ENCODE data around the gene WDR45B. TPM values are rescaled to one million over a fixed set of nuclear protein-coding genes. Genes with fewer than 3 reads are reported as not detected.

The WDR45B gene
- total and polyA plus RNA-seq, 2 experiments from 2014 or later, result 82.6 to 112 TPM

DNA sequence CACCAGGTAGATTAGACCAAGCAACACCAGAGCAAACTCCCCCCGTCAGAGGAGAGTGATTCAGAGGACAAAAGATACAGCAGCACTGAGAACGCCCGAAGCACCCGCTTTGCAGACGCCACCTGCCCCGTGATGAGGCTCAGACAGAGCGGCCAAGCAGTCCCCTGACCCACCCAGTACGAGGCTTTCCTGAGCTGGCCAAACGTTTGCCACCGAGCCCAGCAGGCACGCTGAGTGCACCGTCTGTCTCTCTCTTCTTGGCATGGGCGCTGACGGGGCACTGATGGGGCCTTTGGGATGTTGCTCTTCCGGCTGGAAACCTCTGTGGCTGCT is 19.4 kb upstream of the WDR45B start:
- Histone ChIP-seq H3K79me2 (no peaks in the 10 kb centered on the region), H3K27ac (no peak overlapping the region), H3K9me3 (ENCODE audit: low read depth) (no peaks in the 10 kb centered on the region), H3K9me2 (replicated peaks; ENCODE audit: insufficient read depth) (no peaks in the 10 kb centered on the region), H3K27me3 (no peaks in the 10 kb centered on the region), H3K4me3 (no peak overlapping the region), H3K36me3 (replicated peaks; ENCODE audit: insufficient read depth, low read depth) (no peaks in the 10 kb centered on the region), H4K20me1 (ENCODE audit: insufficient read depth, poor library complexity, severe bottlenecking) (no peaks in the 10 kb centered on the region), H3K4me1 (ENCODE audit: insufficient read depth) (no peaks in the 10 kb centered on the region), H2AFZ (no peak overlapping the region), H3K4me2 (no peak overlapping the region)
- TF ChIP-seq EZH2phosphoT487 (IDR thresholded peaks at IDR 0.05; ENCODE audit: low read depth, severe bottlenecking, unreplicated experiment) (no peak), EZH2 (IDR thresholded peaks at IDR 0.05; ENCODE audit: borderline replicate concordance) (no peak)
- TF ChIP-seq, protein P1, sequence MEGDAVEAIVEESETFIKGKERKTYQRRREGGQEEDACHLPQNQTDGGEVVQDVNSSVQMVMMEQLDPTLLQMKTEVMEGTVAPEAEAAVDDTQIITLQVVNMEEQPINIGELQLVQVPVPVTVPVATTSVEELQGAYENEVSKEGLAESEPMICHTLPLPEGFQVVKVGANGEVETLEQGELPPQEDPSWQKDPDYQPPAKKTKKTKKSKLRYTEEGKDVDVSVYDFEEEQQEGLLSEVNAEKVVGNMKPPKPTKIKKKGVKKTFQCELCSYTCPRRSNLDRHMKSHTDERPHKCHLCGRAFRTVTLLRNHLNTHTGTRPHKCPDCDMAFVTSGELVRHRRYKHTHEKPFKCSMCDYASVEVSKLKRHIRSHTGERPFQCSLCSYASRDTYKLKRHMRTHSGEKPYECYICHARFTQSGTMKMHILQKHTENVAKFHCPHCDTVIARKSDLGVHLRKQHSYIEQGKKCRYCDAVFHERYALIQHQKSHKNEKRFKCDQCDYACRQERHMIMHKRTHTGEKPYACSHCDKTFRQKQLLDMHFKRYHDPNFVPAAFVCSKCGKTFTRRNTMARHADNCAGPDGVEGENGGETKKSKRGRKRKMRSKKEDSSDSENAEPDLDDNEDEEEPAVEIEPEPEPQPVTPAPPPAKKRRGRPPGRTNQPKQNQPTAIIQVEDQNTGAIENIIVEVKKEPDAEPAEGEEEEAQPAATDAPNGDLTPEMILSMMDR (IDR thresholded peaks at IDR 0.05; ENCODE audit: poor library complexity), result no peak
- WGBS (ENCODE audit: low lambda C conversion rate, missing lambda C conversion rate), result 90% methylated on average over 15 of the region's 15 CpGs
- DNase-seq (ENCODE audit: low spot score), result no peak

DNA sequence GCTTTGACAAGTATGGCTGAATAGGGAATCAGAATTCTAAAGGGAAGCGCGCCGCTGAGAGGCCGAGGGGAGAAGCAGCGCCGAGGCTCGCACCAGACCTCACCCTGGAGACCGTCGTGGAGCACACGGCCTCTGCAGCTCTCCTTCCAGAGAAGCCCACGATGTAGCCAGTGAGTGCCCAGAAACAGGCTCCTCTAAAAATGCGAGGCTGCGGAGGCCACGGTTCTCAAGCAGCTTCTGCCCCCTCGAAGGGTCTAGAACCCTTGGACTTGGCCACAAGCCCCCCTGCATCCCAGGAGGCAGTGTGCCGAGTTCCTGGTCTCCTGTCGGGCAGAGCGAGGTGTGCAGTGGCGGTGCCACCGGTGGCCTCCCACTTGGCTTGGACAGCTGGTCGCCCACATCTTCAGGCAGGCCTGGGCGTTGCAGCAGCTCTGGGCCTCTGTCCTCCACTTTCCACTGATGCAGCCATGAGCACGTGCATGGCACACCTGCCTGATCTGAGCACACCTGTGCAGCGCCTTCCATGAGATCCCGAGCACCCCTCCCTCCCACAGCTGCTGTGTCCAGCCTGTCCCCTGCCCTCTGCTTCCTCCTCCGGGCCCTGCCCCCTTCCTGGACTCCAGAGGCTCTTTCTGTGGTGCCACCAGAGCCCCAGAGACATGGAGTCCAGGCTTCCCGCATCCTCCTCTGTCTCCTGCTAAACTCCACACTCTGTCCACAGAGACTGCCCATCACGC is 18.9 kb upstream of the WDR45B start:
- no peak overlapping the region for H3K27ac ChIP-seq
- H3K9me2 ChIP-seq (replicated peaks; ENCODE audit: insufficient read depth), result no peaks in the 10 kb centered on the region
- TF ChIP-seq EZH2 (IDR thresholded peaks at IDR 0.05; ENCODE audit: borderline replicate concordance) (no peak), EZH2phosphoT487 (IDR thresholded peaks at IDR 0.05; ENCODE audit: low read depth, severe bottlenecking, unreplicated experiment) (no peak)
- DNase-seq (ENCODE audit: low spot score), result no peak
- H2AFZ ChIP-seq, result no peak overlapping the region
- WGBS (ENCODE audit: low lambda C conversion rate, missing lambda C conversion rate), result 93% methylated on average over 23 of the region's 28 CpGs
- H3K4me1 ChIP-seq (ENCODE audit: insufficient read depth), result no peaks in the 10 kb centered on the region
- no peak overlapping the region for H3K4me2 ChIP-seq
- no peaks in the 10 kb centered on the region for H3K79me2 ChIP-seq
- H4K20me1 ChIP-seq (ENCODE audit: insufficient read depth, poor library complexity, severe bottlenecking), result no peaks in the 10 kb centered on the region
- H3K27me3 ChIP-seq, result no peaks in the 10 kb centered on the region
- no peaks in the 10 kb centered on the region for H3K36me3 ChIP-seq (replicated peaks; ENCODE audit: insufficient read depth, low read depth)
- H3K9me3 ChIP-seq (ENCODE audit: low read depth), result no peaks in the 10 kb centered on the region
- H3K4me3 ChIP-seq, result no peak overlapping the region

DNA sequence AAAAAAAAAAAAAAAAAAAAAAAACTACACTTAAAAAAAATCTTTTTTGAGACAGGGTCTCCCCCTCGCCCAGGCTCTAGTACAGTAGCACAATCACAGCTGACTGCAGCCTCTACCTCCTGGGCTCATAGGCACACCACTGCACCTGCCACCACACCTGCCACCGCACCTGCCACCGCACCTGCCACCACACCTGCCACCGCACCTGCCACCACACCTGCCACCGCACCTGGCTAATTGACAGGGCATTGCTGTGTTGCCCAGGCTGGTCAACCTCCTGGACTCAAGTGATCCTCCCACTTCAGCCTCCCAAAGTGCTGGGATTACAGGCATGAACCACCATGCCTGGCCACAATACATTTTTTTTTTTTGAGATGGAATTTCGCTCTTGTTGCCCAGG is 17.6 kb upstream of the WDR45B start:
- H3K36me3 ChIP-seq (replicated peaks; ENCODE audit: insufficient read depth, low read depth), result no peaks in the 10 kb centered on the region
- no peaks in the 10 kb centered on the region for H3K27me3 ChIP-seq
- WGBS (ENCODE audit: low lambda C conversion rate, missing lambda C conversion rate), result 99% methylated on average over 6 of the region's 6 CpGs
- H3K4me2 ChIP-seq, result no peak overlapping the region
- H3K4me1 ChIP-seq (ENCODE audit: insufficient read depth), result no peaks in the 10 kb centered on the region
- TF ChIP-seq EZH2 (IDR thresholded peaks at IDR 0.05; ENCODE audit: borderline replicate concordance) (no peak), EZH2phosphoT487 (IDR thresholded peaks at IDR 0.05; ENCODE audit: low read depth, severe bottlenecking, unreplicated experiment) (no peak)
- TF ChIP-seq, protein P1 (IDR thresholded peaks at IDR 0.05; ENCODE audit: poor library complexity), result no peak
- no peak overlapping the region for H2AFZ ChIP-seq
- no peaks in the 10 kb centered on the region for H3K9me3 ChIP-seq (ENCODE audit: low read depth)
- no peak overlapping the region for H3K27ac ChIP-seq
- no peaks in the 10 kb centered on the region for H3K9me2 ChIP-seq (replicated peaks; ENCODE audit: insufficient read depth)
- no peaks in the 10 kb centered on the region for H4K20me1 ChIP-seq (ENCODE audit: insufficient read depth, poor library complexity, severe bottlenecking)
- DNase-seq (ENCODE audit: low spot score), result no peak
- H3K4me3 ChIP-seq, result no peak overlapping the region
- no peaks in the 10 kb centered on the region for H3K79me2 ChIP-seq

DNA sequence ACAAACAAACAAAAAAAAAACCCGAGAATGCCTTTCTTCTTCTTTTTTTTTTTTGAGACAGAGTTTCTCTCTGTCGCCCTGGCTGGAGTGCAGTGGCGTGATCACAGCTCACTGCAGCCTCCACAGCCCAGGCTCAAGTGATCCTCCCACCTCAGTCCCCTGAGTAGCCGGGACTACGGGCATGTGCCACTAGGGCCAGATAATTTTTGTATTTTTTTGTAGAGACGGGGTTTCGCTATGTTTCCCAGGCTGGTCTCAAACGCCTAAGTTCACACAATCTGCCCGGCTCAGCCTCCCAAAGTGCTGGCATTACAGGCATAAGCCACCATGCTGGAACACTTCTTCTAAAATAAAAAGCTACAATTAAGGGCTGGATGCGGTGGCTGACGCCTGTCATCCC is 17.0 kb upstream of the WDR45B start:
- WGBS (ENCODE audit: low lambda C conversion rate, missing lambda C conversion rate), result 88% methylated on average over 11 of the region's 11 CpGs
- H3K4me3 ChIP-seq, result no peak overlapping the region
- H3K9me3 ChIP-seq (ENCODE audit: low read depth), result no peaks in the 10 kb centered on the region

More for the DNA sequence above, 17.0 kb upstream of the WDR45B start:
- no peaks in the 10 kb centered on the region for H3K9me2 ChIP-seq (replicated peaks; ENCODE audit: insufficient read depth)
- no peak for DNase-seq (ENCODE audit: low spot score)
- H2AFZ ChIP-seq, result no peak overlapping the region
- no peak overlapping the region for H3K27ac ChIP-seq
- no peaks in the 10 kb centered on the region for H3K27me3 ChIP-seq
- no peaks in the 10 kb centered on the region for H3K36me3 ChIP-seq (replicated peaks; ENCODE audit: insufficient read depth, low read depth)
- H3K4me2 ChIP-seq, result no peak overlapping the region
- H3K79me2 ChIP-seq, result no peaks in the 10 kb centered on the region
- TF ChIP-seq, protein P1 (IDR thresholded peaks at IDR 0.05; ENCODE audit: poor library complexity), result no peak
- no peaks in the 10 kb centered on the region for H3K4me1 ChIP-seq (ENCODE audit: insufficient read depth)
- no peaks in the 10 kb centered on the region for H4K20me1 ChIP-seq (ENCODE audit: insufficient read depth, poor library complexity, severe bottlenecking)

Measured in hepatocyte (in vitro differentiated cells).